OCI-LY1 (cell line): ENCODE data around the gene ASGR2.

Experiments
- H2AFZ ChIP-seq: fragments of 200-600 bp; sonication (generic), shearing (Covaris generic); 2 replicates; pipeline ENCODE4 v1.6.0; 2014; ENCODE audit warnings: antibody characterized with exemption, mild to moderate bottlenecking, low read length
- H3F3A ChIP-seq: fragments of 200-600 bp; sonication (generic), shearing (Covaris generic); 2 replicates; pipeline ENCODE4 v1.6.0; 2014; ENCODE audit warnings: mild to moderate bottlenecking, antibody characterized with exemption, low read length, moderate library complexity; ENCODE audit not compliant: insufficient read depth
- H3K27ac ChIP-seq: fragments of 200-600 bp; sonication (generic); 2 replicates; pipeline ENCODE4 v1.5.1; 2014; ENCODE audit warnings: low read length, mixed run types, mild to moderate bottlenecking, low read depth; ENCODE audit not compliant: poor library complexity, severe bottlenecking
- H3K27me3 ChIP-seq: fragments of 200-600 bp; sonication (generic); 2 replicates; pipeline ENCODE4 v1.6.0; 2014; ENCODE audit warnings: antibody characterized with exemption, mild to moderate bottlenecking, low read length, moderate library complexity; ENCODE audit not compliant: insufficient read depth
- H3K36me3 ChIP-seq: fragments of 200-600 bp; sonication (generic); 2 replicates; pipeline ENCODE4 v1.6.1; 2014; ENCODE audit warnings: mild to moderate bottlenecking, antibody characterized with exemption, low read length, moderate library complexity, mixed read lengths; ENCODE audit not compliant: insufficient read depth
- H3K4me1 ChIP-seq: fragments of 200-600 bp; sonication (generic); 2 replicates; pipeline ENCODE4 v1.5.1; 2014; ENCODE audit warnings: mild to moderate bottlenecking, low read length, moderate library complexity; ENCODE audit not compliant: insufficient read depth, severe bottlenecking
- H3K4me2 ChIP-seq: fragments of 200-600 bp; sonication (generic), shearing (Covaris generic); 2 replicates; pipeline ENCODE4 v1.6.1; 2014; ENCODE audit warnings: low read length
- H3K4me3 ChIP-seq: fragments of 200-600 bp; sonication (generic); 2 replicates; pipeline ENCODE4 v1.5.1; 2014; ENCODE audit warnings: low read length, low read depth, mild to moderate bottlenecking, mixed read lengths; ENCODE audit not compliant: poor library complexity, severe bottlenecking
- H3K79me2 ChIP-seq: fragments of 200-600 bp; shearing (Covaris generic); 2 replicates; pipeline ENCODE4 v1.6.1; 2016; ENCODE audit warnings: mixed run types, low read length, mixed read lengths; ENCODE audit not compliant: insufficient read depth
- H3K9ac ChIP-seq: fragments of 200-600 bp; sonication (generic), shearing (Covaris generic); 2 replicates; pipeline ENCODE4 v1.6.1; 2014; ENCODE audit warnings: mild to moderate bottlenecking, low read length, mixed read lengths
- H3K9me2 ChIP-seq: fragments of 200-600 bp; sonication (generic), shearing (Covaris generic); 2 replicates; pipeline ENCODE4 v1.6.1; 2014; ENCODE audit warnings: low read depth, mild to moderate bottlenecking, low read length, mixed read lengths
- H3K9me3 ChIP-seq: fragments of 200-600 bp; shearing (Covaris generic); 2 replicates; pipeline ENCODE4 v1.6.1; 2014; ENCODE audit warnings: low read length, mixed read lengths
- H4K20me1 ChIP-seq: fragments of 200-600 bp; sonication (generic), shearing (Covaris generic); 2 replicates; pipeline ENCODE4 v1.6.0; 2016; ENCODE audit warnings: mild to moderate bottlenecking, low read length; ENCODE audit not compliant: insufficient read depth
- CTCF ChIP-seq: fragments of 200-600 bp; sonication (generic), shearing (Covaris generic); IDR thresholded peaks from 2 replicates; pipeline ENCODE4 v1.5.1; 2017; ENCODE audit warnings: mild to moderate bottlenecking, antibody characterized with exemption, low read length, moderate library complexity, mixed read lengths
- EZH2 ChIP-seq: fragments of 200-600 bp; sonication (generic), shearing (Covaris generic); IDR thresholded peaks from 2 replicates; pipeline ENCODE4 v1.8.0; 2017; ENCODE audit warnings: borderline replicate concordance, mixed run types, mild to moderate bottlenecking, antibody characterized with exemption, low read length, moderate library complexity, mixed read lengths

ASGR2 gene

GRCh38 chr17:7058831-7059447 is 55.7 kb downstream of the ASGR2 start:
- H3K9me3 ChIP-seq, result no peaks in the 10 kb centered on the region
- H3K27me3 ChIP-seq, result no peaks in the 10 kb centered on the region; the same call in 1 of the 2 replicates
- no peak overlapping the region for H3K27ac ChIP-seq
- H3K4me3 ChIP-seq, result no peak overlapping the region
- no peak for TF ChIP-seq EZH2
- TF ChIP-seq CTCF, result no peak
- no peaks in the 10 kb centered on the region for H3K4me1 ChIP-seq
- no peak overlapping the region for H3K4me2 ChIP-seq
- no peaks in the 10 kb centered on the region for H3F3A ChIP-seq
- H3K79me2 ChIP-seq, result no peaks in the 10 kb centered on the region
- no peaks in the 10 kb centered on the region for H3K36me3 ChIP-seq
- H3K9ac ChIP-seq, result no peak overlapping the region
- H3K9me2 ChIP-seq, result no peaks in the 10 kb centered on the region
- no peaks in the 10 kb centered on the region for H4K20me1 ChIP-seq
- no peak overlapping the region for H2AFZ ChIP-seq

GRCh38 chr17:7056386-7056785 is 58.2 kb downstream of the ASGR2 start:
- H3K9me2 ChIP-seq, result no peaks in the 10 kb centered on the region
- TF ChIP-seq EZH2, result no peak
- no peak for TF ChIP-seq CTCF
- H3K9me3 ChIP-seq, result no peaks in the 10 kb centered on the region
- no peaks in the 10 kb centered on the region for H3F3A ChIP-seq
- H4K20me1 ChIP-seq, result no peaks in the 10 kb centered on the region
- H3K9ac ChIP-seq, result no peak overlapping the region
- no peaks in the 10 kb centered on the region for H3K36me3 ChIP-seq
- H3K27ac ChIP-seq, result no peak overlapping the region
- peaks cover 5% of the 10 kb centered on the region; the same call in 1 of the 2 replicates for H3K27me3 ChIP-seq
- H3K79me2 ChIP-seq, result no peaks in the 10 kb centered on the region
- H3K4me1 ChIP-seq, result no peaks in the 10 kb centered on the region
- H3K4me2 ChIP-seq, result no peak overlapping the region
- H3K4me3 ChIP-seq, result no peak overlapping the region
- H2AFZ ChIP-seq, result no peak overlapping the region
